ENCODE results near the gene CTTNBP2NL.
"Not testable (repeated sequence)": the region's sequence is repeated elsewhere in the genome, so short reads cannot be mapped to it uniquely, and the experiment has no call there.

CTTNBP2NL gene

GRCh38 chr1:112387807-112388206 lies 8.2 kb upstream of the CTTNBP2NL start:
- DNase-seq = no peak

- no peak for DNase-seq
These were observed 7.6 kb upstream of the CTTNBP2NL start for GRCh38 chr1:112388436-112388835.

- DNase-seq = no peak
These were observed 6.3 kb upstream of the CTTNBP2NL start for GRCh38 chr1:112389689-112390088.

GRCh38 chr1:112390335-112390734 lies 5.7 kb upstream of the CTTNBP2NL start:
- DNase-seq = not testable (repeated sequence)

GRCh38 chr1:112390775-112391602 lies 5.0 kb upstream of the CTTNBP2NL start:
- DNase-seq = peak; percentile 84

- no peak for DNase-seq
These were observed 4.4 kb upstream of the CTTNBP2NL start for GRCh38 chr1:112391603-112391940.

GRCh38 chr1:112393631-112393974 lies 2.4 kb upstream of the CTTNBP2NL start:
- DNase-seq = no peak

GRCh38 chr1:112394743-112395062 lies 1.3 kb upstream of the CTTNBP2NL start:
- no peak for DNase-seq

GRCh38 chr1:112395256-112395820 lies 676 bp upstream of the CTTNBP2NL start:
- DNase-seq = no peak

- no peak for DNase-seq
These were observed 848 bp downstream of the CTTNBP2NL start for GRCh38 chr1:112396653-112397471.

GRCh38 chr1:112397841-112398240 lies 1.8 kb downstream of the CTTNBP2NL start:
- DNase-seq = no peak

- DNase-seq = no peak
These were observed 3.4 kb downstream of the CTTNBP2NL start for GRCh38 chr1:112399456-112399855.

GRCh38 chr1:112400706-112401105 lies 4.7 kb downstream of the CTTNBP2NL start:
- not testable (repeated sequence) for DNase-seq

GRCh38 chr1:112402682-112403643 lies 6.9 kb downstream of the CTTNBP2NL start:
- DNase-seq = no peak

GRCh38 chr1:112406771-112407170 lies 10.8 kb downstream of the CTTNBP2NL start:
- DNase-seq = no peak

GRCh38 chr1:112409414-112409813 lies 13.4 kb downstream of the CTTNBP2NL start:
- DNase-seq = no peak

GRCh38 chr1:112410673-112411072 lies 14.7 kb downstream of the CTTNBP2NL start:
- DNase-seq = no peak

GRCh38 chr1:112417271-112417670 lies 21.3 kb downstream of the CTTNBP2NL start:
- DNase-seq = no peak

- no peak for DNase-seq
These were observed 22.3 kb downstream of the CTTNBP2NL start for GRCh38 chr1:112418099-112418892.

GRCh38 chr1:112423207-112423606 lies 27.2 kb downstream of the CTTNBP2NL start:
- DNase-seq = no peak

- DNase-seq = not testable (repeated sequence)
These were observed 27.7 kb downstream of the CTTNBP2NL start for GRCh38 chr1:112423666-112424065.

GRCh38 chr1:112429749-112430148 lies 33.7 kb downstream of the CTTNBP2NL start:
- DNase-seq = no peak

Data from stimulated activated CD4-positive, alpha-beta T cell treated with anti-CD3 and anti-CD28 coated beads, Interleukin-4, amount 100 ng/mL, for 24 hours (primary cell).